H9 (cell line): ENCODE results near the gene JRKL. TPM values are rescaled to one million over a fixed set of nuclear protein-coding genes. Genes with fewer than 3 reads are reported as not detected.

ENCODE experiments used
- DNase-seq: peaks from one replicate; pipeline ENCODE4 v3.0.0-alpha.2; 2017
- H2AFZ ChIP-seq: one replicate; pipeline ENCODE4 v1.6.1; 2013; ENCODE audit warnings: mild to moderate bottlenecking, low read length, control low read depth, moderate library complexity
- H2AK5ac ChIP-seq: 2 replicates; pipeline ENCODE4 v1.6.1; 2013; ENCODE audit warnings: low read length, control low read depth, mixed read lengths; ENCODE audit not compliant: insufficient read length
- H2BK120ac ChIP-seq: one replicate; pipeline ENCODE4 v1.6.1; 2013; ENCODE audit warnings: low read depth, mild to moderate bottlenecking, low read length, control low read depth, inconsistent platforms; ENCODE audit not compliant: poor library complexity, severe bottlenecking
- H2BK12ac ChIP-seq: 2 replicates; pipeline ENCODE4 v1.6.1; 2013; ENCODE audit warnings: low read length, control low read depth, mixed read lengths, low read depth; ENCODE audit not compliant: insufficient read length
- H2BK15ac ChIP-seq: 2 replicates; pipeline ENCODE4 v1.6.1; 2013; ENCODE audit warnings: low read depth, low read length, control low read depth
- H2BK20ac ChIP-seq: one replicate; pipeline ENCODE4 v1.6.1; 2013; ENCODE audit warnings: low read depth, mild to moderate bottlenecking, low read length, control low read depth, inconsistent platforms; ENCODE audit not compliant: poor library complexity, severe bottlenecking
- H2BK5ac ChIP-seq: 2 replicates; pipeline ENCODE4 v1.6.1; 2013; ENCODE audit warnings: low read length, control low read depth, mixed read lengths; ENCODE audit not compliant: insufficient read length
- H3K14ac ChIP-seq: 2 replicates; pipeline ENCODE4 v1.6.1; 2013; ENCODE audit warnings: low read length, control low read depth; ENCODE audit not compliant: insufficient read depth
- H3K18ac ChIP-seq: 2 replicates; pipeline ENCODE4 v1.6.1; 2013; ENCODE audit warnings: low read depth, mild to moderate bottlenecking, mixed read lengths, low read length, control low read depth; ENCODE audit not compliant: insufficient read length
- H3K23ac ChIP-seq: 2 replicates; pipeline ENCODE4 v1.6.1; 2013; ENCODE audit warnings: low read length, control low read depth, mixed read lengths, low read depth; ENCODE audit not compliant: insufficient read length
- H3K23me2 ChIP-seq: 2 replicates; pipeline ENCODE4 v1.6.1; 2013; ENCODE audit warnings: low read depth, mild to moderate bottlenecking, mixed read lengths, low read length, control low read depth; ENCODE audit not compliant: insufficient read length, poor library complexity, severe bottlenecking
- H3K27ac ChIP-seq: 2 replicates; pipeline ENCODE4 v1.5.1; 2013; ENCODE audit warnings: low read length, control low read depth, mixed read lengths, low read depth; ENCODE audit not compliant: insufficient read length
- H3K27me3 ChIP-seq: 2 replicates; pipeline ENCODE4 v1.6.1; 2013; ENCODE audit warnings: low read length, control low read depth, inconsistent platforms; ENCODE audit not compliant: insufficient read depth
- H3K4ac ChIP-seq: 2 replicates; pipeline ENCODE4 v1.6.1; 2013; ENCODE audit warnings: low read depth, mild to moderate bottlenecking, control low read depth, inconsistent platforms, low read length, moderate library complexity
- H3K4me1 ChIP-seq: 2 replicates; pipeline ENCODE4 v1.6.1; 2013; ENCODE audit warnings: low read length, control low read depth, inconsistent platforms; ENCODE audit not compliant: insufficient read depth
- H3K4me2 ChIP-seq: 2 replicates; pipeline ENCODE4 v1.6.1; 2013; ENCODE audit warnings: low read length, control low read depth, mixed read lengths; ENCODE audit not compliant: insufficient read length, insufficient read depth
- H3K56ac ChIP-seq: 2 replicates; pipeline ENCODE4 v1.6.1; 2013; ENCODE audit warnings: low read depth, mild to moderate bottlenecking, mixed read lengths, low read length, control low read depth; ENCODE audit not compliant: insufficient read length
- H3K79me1 ChIP-seq: 2 replicates; pipeline ENCODE4 v1.6.1; 2013; ENCODE audit warnings: low read depth, mild to moderate bottlenecking, moderate library complexity, low read length, control low read depth, inconsistent platforms; ENCODE audit not compliant: insufficient read depth, poor library complexity, severe bottlenecking
- H3K79me2 ChIP-seq: 2 replicates; pipeline ENCODE4 v1.6.1; 2013; ENCODE audit warnings: low read length, control low read depth, inconsistent platforms; ENCODE audit not compliant: insufficient read depth
- H3K9ac ChIP-seq: 2 replicates; pipeline ENCODE4 v1.6.1; 2013; ENCODE audit warnings: low read length, control low read depth, mixed read lengths; ENCODE audit not compliant: insufficient read length; ENCODE audit errors: extremely low read depth
- H3K9me3 ChIP-seq: one replicate; pipeline ENCODE4 v1.6.1; 2013; ENCODE audit warnings: low read depth, low read length, inconsistent platforms; ENCODE audit not compliant: control insufficient read depth
- H3T11ph ChIP-seq: one replicate; pipeline ENCODE4 v1.6.1; 2013; ENCODE audit warnings: mild to moderate bottlenecking, low read length, control low read depth, inconsistent platforms
- H4K20me1 ChIP-seq: one replicate; pipeline ENCODE4 v1.6.1; 2013; ENCODE audit not compliant: control insufficient read depth, insufficient read length, insufficient read depth
- H4K5ac ChIP-seq: 2 replicates; pipeline ENCODE4 v1.6.1; 2013; ENCODE audit warnings: low read depth, mild to moderate bottlenecking, mixed read lengths, low read length, control low read depth; ENCODE audit not compliant: insufficient read length
- H4K8ac ChIP-seq: replicated peaks from 2 replicates; pipeline ENCODE4 v1.6.1; 2013; ENCODE audit warnings: low read length, control low read depth, mixed read lengths, low read depth; ENCODE audit not compliant: insufficient read length
- H4K91ac ChIP-seq: 2 replicates; pipeline ENCODE4 v1.6.1; 2013; ENCODE audit warnings: low read depth, mild to moderate bottlenecking, moderate library complexity, mixed read lengths, low read length, control low read depth; ENCODE audit not compliant: insufficient read length
- H3K27ac Mint-ChIP-seq, 3 experiments: 2 replicates in 2 of 3; 3 replicates in 1 of 3; pipeline ENCODE4 v1.8.0; 2020 to 2021; ENCODE audit warnings: mixed read lengths in 3 of 3, mild to moderate bottlenecking in 1 of 3, moderate library complexity in 1 of 3
- H3K27me3 Mint-ChIP-seq: 2 replicates; pipeline ENCODE4 v1.8.0; 2021; ENCODE audit warnings: low read depth, mild to moderate bottlenecking, moderate library complexity, mixed read lengths
- H3K36me3 Mint-ChIP-seq, 3 experiments: 2 replicates in 2 of 3; 3 replicates in 1 of 3; pipeline ENCODE4 v1.8.0; 2020 to 2021; ENCODE audit warnings: low read depth in 3 of 3, mixed read lengths in 3 of 3; ENCODE audit not compliant: insufficient read depth in 1 of 3
- H3K4me1 Mint-ChIP-seq, 2 experiments: 2 replicates each; pipeline ENCODE4 v1.8.0; 2020; ENCODE audit warnings: mixed read lengths in 2 of 2
- H3K4me3 Mint-ChIP-seq, 2 experiments: 2 replicates in 1 of 2; 3 replicates in 1 of 2; pipeline ENCODE4 v1.8.0; 2020 to 2021; ENCODE audit warnings: mild to moderate bottlenecking in 2 of 2, mixed read lengths in 2 of 2, moderate library complexity in 1 of 2
- H3K9me3 Mint-ChIP-seq, 2 experiments: 2 replicates in 1 of 2; 3 replicates in 1 of 2; pipeline ENCODE4 v1.8.0; 2020; ENCODE audit warnings: mild to moderate bottlenecking in 2 of 2, mixed read lengths in 2 of 2, moderate library complexity in 1 of 2
- WGBS: extraction: QIAGEN DNeasy Blood & Tissue Kit; methylation state at CpG from one replicate; pipeline ENCODE4 v1.1.7; 2013; ENCODE audit warnings: missing lambda C conversion rate, low lambda C conversion rate, mixed read lengths; ENCODE audit not compliant: insufficient read length; ENCODE audit errors: extremely low coverage; 5-methylcytosine and 5-hydroxymethylcytosine counted together
- total RNA-seq: library from RNA; stranded (reverse); gene quantifications from 2 replicates; pipeline ENCODE4 v1.2.1, GENCODE V29; 2021
- TF ChIP-seq, protein P1 (sequence below): fragments of 200-600 bp; sonication (generic); conservative IDR thresholded peaks from 3 replicates; pipeline ENCODE4 v1.8.0; 2021; ENCODE audit warnings: antibody characterized with exemption, mild to moderate bottlenecking

JRKL gene
- total RNA-seq, 1 experiment from 2014 or later = 3.6 TPM

GRCh38 chr11:96373826-96374225 lies 16.0 kb upstream of the JRKL start:
- Histone ChIP-seq H3T11ph (no peak overlapping the region), H3K23ac (no peak overlapping the region), H2AK5ac (no peak overlapping the region), H4K91ac (no peak overlapping the region), H3K79me1 (no peaks in the 10 kb centered on the region), H3K4me1 (no peaks in the 10 kb centered on the region), H2BK120ac (no peak overlapping the region), H3K4ac (no peak overlapping the region), H3K9ac (no peak overlapping the region), H3K9me3 (no peaks in the 10 kb centered on the region), H3K56ac (no peak overlapping the region), H2BK5ac (no peak overlapping the region), H3K14ac (no peak overlapping the region), H3K27me3 (no peaks in the 10 kb centered on the region), H3K23me2 (no peaks in the 10 kb centered on the region), H4K8ac (no peak overlapping the region), H2AFZ (no peak overlapping the region), H4K20me1 (no peaks in the 10 kb centered on the region), H3K18ac (no peak overlapping the region), H2BK15ac (no peak overlapping the region), H3K79me2 (no peaks in the 10 kb centered on the region), H2BK20ac (no peak overlapping the region), H4K5ac (no peak overlapping the region), H3K27ac (no peak overlapping the region), H2BK12ac (no peak overlapping the region), H3K4me2 (no peak overlapping the region)
- TF ChIP-seq, protein P1, sequence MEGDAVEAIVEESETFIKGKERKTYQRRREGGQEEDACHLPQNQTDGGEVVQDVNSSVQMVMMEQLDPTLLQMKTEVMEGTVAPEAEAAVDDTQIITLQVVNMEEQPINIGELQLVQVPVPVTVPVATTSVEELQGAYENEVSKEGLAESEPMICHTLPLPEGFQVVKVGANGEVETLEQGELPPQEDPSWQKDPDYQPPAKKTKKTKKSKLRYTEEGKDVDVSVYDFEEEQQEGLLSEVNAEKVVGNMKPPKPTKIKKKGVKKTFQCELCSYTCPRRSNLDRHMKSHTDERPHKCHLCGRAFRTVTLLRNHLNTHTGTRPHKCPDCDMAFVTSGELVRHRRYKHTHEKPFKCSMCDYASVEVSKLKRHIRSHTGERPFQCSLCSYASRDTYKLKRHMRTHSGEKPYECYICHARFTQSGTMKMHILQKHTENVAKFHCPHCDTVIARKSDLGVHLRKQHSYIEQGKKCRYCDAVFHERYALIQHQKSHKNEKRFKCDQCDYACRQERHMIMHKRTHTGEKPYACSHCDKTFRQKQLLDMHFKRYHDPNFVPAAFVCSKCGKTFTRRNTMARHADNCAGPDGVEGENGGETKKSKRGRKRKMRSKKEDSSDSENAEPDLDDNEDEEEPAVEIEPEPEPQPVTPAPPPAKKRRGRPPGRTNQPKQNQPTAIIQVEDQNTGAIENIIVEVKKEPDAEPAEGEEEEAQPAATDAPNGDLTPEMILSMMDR = no peak
- peaks cover 2% of the 10 kb centered on the region in 2 experiments; a peak in 3 of 5 replicates for H3K9me3 Mint-ChIP-seq
- no peaks in the 10 kb centered on the region for H3K4me1 Mint-ChIP-seq
- H3K36me3 Mint-ChIP-seq = peaks cover 6 to 13% (median 7%) of the 10 kb centered on the region in 3 experiments; a peak in 6 of 7 replicates
- H3K4me3 Mint-ChIP-seq = no peak overlapping the region
- no peaks in the 10 kb centered on the region for H3K27me3 Mint-ChIP-seq
- DNase-seq = no peak
- 100% methylated on average over 1 of the region's 4 CpGs for WGBS
- H3K27ac Mint-ChIP-seq = no peak overlapping the region
